ENCODE measurements around the gene OR51B4. TPM values are rescaled to one million over a fixed set of nuclear protein-coding genes. Genes with fewer than 3 reads are reported as not detected.
A peak's percentile ranks its signal among the peaks of the same experiment; 100 is the strongest.

OR51B4 gene
- total and polyA plus RNA-seq, 9 of the 15 experiments (the other 6 are each of a cell fraction or from before 2014, with no cell fraction given): 17.1 to 64.6 (median 39.9) TPM

- TF ChIP-seq IRF2 (CRISPR knock-in tag; IDR thresholded peaks at IDR 0.05): no peak
- TF ChIP-seq ELK3 (CRISPR knock-in tag; IDR thresholded peaks at IDR 0.05): no peak
- no peak for TF ChIP-seq ZBED1 (IDR thresholded peaks at IDR 0.05)
- no peak for TF ChIP-seq POLR2AphosphoS2 (IDR thresholded peaks at IDR 0.05; ENCODE audit: low read length)
- no peak for TF ChIP-seq GTF2A2 (tag; IDR thresholded peaks at IDR 0.05)
- TF ChIP-seq DPF2 (IDR thresholded peaks at IDR 0.05): 0 out of 2 replicates have a peak, but pooled peaks have one; percentile 25
- TF ChIP-seq PURB (CRISPR knock-in tag; IDR thresholded peaks at IDR 0.05; ENCODE audit: low read depth): no peak
- TF ChIP-seq KLF16 (IDR thresholded peaks at IDR 0.05): 0 out of 2 replicates have a peak, but pooled peaks have one; percentile 3
- TF ChIP-seq MEF2A (IDR thresholded peaks at IDR 0.05; ENCODE audit: control insufficient read depth, low read depth, low read length): no peak
- TF ChIP-seq ELF2 (CRISPR knock-in tag; IDR thresholded peaks at IDR 0.05): no peak
- TF ChIP-seq HNRNPLL (IDR thresholded peaks at IDR 0.05; ENCODE audit: low read depth, low read length, poor library complexity, severe bottlenecking): no peak
- peak; percentile 53 for TF ChIP-seq TCF3 (CRISPR knock-in tag; IDR thresholded peaks at IDR 0.05)
- TF ChIP-seq ZNF785 (CRISPR knock-in tag; IDR thresholded peaks at IDR 0.05): no peak
- no peak for TF ChIP-seq KLF13 (tag; IDR thresholded peaks at IDR 0.05; ENCODE audit: borderline replicate concordance, low read depth)
- TF ChIP-seq ZNF347 (CRISPR knock-in tag; IDR thresholded peaks at IDR 0.05; ENCODE audit: low read depth): no peak
- TF ChIP-seq NCOA4 (IDR thresholded peaks at IDR 0.05; ENCODE audit: partially characterized antibody): no peak
- peak; percentile 64 for TF ChIP-seq ARID1B (IDR thresholded peaks at IDR 0.05)
- TF ChIP-seq SPI1 (IDR thresholded peaks at IDR 0.05; ENCODE audit: borderline replicate concordance, low read depth, low read length): no peak
- TF ChIP-seq, protein P1, sequence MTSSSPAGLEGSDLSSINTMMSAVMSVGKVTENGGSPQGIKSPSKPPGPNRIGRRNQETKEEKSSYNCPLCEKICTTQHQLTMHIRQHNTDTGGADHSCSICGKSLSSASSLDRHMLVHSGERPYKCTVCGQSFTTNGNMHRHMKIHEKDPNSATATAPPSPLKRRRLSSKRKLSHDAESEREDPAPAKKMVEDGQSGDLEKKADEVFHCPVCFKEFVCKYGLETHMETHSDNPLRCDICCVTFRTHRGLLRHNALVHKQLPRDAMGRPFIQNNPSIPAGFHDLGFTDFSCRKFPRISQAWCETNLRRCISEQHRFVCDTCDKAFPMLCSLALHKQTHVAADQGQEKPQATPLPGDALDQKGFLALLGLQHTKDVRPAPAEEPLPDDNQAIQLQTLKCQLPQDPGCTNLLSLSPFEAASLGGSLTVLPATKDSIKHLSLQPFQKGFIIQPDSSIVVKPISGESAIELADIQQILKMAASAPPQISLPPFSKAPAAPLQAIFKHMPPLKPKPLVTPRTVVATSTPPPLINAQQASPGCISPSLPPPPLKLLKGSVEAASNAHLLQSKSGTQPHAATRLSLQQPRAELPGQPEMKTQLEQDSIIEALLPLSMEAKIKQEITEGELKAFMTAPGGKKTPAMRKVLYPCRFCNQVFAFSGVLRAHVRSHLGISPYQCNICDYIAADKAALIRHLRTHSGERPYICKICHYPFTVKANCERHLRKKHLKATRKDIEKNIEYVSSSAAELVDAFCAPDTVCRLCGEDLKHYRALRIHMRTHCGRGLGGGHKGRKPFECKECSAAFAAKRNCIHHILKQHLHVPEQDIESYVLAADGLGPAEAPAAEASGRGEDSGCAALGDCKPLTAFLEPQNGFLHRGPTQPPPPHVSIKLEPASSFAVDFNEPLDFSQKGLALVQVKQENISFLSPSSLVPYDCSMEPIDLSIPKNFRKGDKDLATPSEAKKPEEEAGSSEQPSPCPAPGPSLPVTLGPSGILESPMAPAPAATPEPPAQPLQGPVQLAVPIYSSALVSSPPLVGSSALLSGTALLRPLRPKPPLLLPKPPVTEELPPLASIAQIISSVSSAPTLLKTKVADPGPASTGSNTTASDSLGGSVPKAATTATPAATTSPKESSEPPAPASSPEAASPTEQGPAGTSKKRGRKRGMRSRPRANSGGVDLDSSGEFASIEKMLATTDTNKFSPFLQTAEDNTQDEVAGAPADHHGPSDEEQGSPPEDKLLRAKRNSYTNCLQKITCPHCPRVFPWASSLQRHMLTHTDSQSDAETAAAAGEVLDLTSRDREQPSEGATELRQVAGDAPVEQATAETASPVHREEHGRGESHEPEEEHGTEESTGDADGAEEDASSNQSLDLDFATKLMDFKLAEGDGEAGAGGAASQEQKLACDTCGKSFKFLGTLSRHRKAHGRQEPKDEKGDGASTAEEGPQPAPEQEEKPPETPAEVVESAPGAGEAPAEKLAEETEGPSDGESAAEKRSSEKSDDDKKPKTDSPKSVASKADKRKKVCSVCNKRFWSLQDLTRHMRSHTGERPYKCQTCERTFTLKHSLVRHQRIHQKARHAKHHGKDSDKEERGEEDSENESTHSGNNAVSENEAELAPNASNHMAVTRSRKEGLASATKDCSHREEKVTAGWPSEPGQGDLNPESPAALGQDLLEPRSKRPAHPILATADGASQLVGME (CRISPR knock-in tag; IDR thresholded peaks at IDR 0.05): no peak
- TF ChIP-seq CHCHD3 (CRISPR knock-in tag; IDR thresholded peaks at IDR 0.05): no peak
Observed at GRCh38 chr11:5297721-5298323, 3.9 kb downstream of the OR51B4 start (continued).
